HCT116 (cell line): ENCODE data around the gene ZFP28. TPM values are rescaled to one million over a fixed set of nuclear protein-coding genes. Genes with fewer than 3 reads are reported as not detected.

ENCODE experiments used
- ATAC-seq: fragments of 200-7000 bp; cut with Tn5 transposase; 2 replicates; pipeline ENCODE4 v1.9.1; 2020; ENCODE audit warnings: mild to moderate bottlenecking, moderate library complexity
- BruUV-seq: library from RNA; stranded (reverse); fragments of 400-500 nt; replicated peaks from 2 replicates; lab custom pipeline; 2021; lab: Mats Ljungman, UMichigan
- CTCF ChIA-PET: fragments of 300-600 bp; sonication (Branson Sonifier 250); formaldehyde crosslinking; loops from one replicate; lab custom pipeline; 2021; ENCODE audit warnings: antibody characterized with exemption; lab: Charles Lee
- POLR2A ChIA-PET: fragments of 300-600, 350-600 bp; sonication (Branson Sonifier 250); formaldehyde crosslinking; loops from one replicate; lab custom pipeline; 2021; ENCODE audit warnings: antibody characterized with exemption; lab: Charles Lee
- RAD21 ChIA-PET, 2 experiments: fragments of 300-600 bp; sonication (Branson Sonifier 250); formaldehyde crosslinking; loops; one replicate each; lab custom pipeline; 2023; ENCODE audit warnings: low total read pairs in 2 of 2; ENCODE audit not compliant: uncharacterized antibody in 2 of 2, unreplicated experiment in 2 of 2, low non-redundant PET in 1 of 2; lab: Charles Lee
- DNase-seq: peaks from one replicate; pipeline ENCODE4 v3.0.0-alpha.2; 2010; ENCODE audit warnings: low read depth, low spot score
- H2AFZ ChIP-seq: fragments of 200-600 bp; shearing (Covaris generic), sonication (generic); 2 replicates; pipeline ENCODE4 v1.6.1; 2017; ENCODE audit warnings: low read depth, mixed run types, mixed read lengths, antibody characterized with exemption, low read length; ENCODE audit not compliant: poor library complexity, severe bottlenecking
- H3K27ac ChIP-seq: 2 replicates; pipeline ENCODE4 v1.5.1; 2012; ENCODE audit warnings: low read depth, low read length
- H3K27me3 ChIP-seq: fragments of 200-600 bp; sonication (generic); 2 replicates; pipeline ENCODE4 v1.6.1; 2016; ENCODE audit warnings: mixed run types, low read length, mixed read lengths; ENCODE audit not compliant: insufficient read depth
- H3K36me3 ChIP-seq, 2 experiments: fragments of 200-500 bp in 1 of 2; fragments of 200-600 bp in 1 of 2; sonication (Bioruptor generic) in 1 of 2; sonication (generic) in 1 of 2; 2 replicates each; pipeline versions ENCODE4 v1.5.1 to v1.6.1; 2014 to 2016; ENCODE audit warnings: low read length in 2 of 2, inconsistent platforms in 1 of 2, mixed read lengths in 1 of 2, mixed run types in 1 of 2; ENCODE audit not compliant: insufficient read depth in 2 of 2, control insufficient read depth in 1 of 2
- H3K4me1 ChIP-seq, 2 experiments: fragments of 200-600 bp in 1 of 2; sonication (generic) in 1 of 2; 2 replicates each; pipeline versions ENCODE4 v1.5.1 to v1.6.1; 2012 to 2017; ENCODE audit warnings: low read length in 2 of 2, inconsistent platforms in 1 of 2, mild to moderate bottlenecking in 1 of 2, mixed read lengths in 1 of 2, mixed run types in 1 of 2, moderate library complexity in 1 of 2; ENCODE audit not compliant: insufficient read depth in 2 of 2, control insufficient read depth in 1 of 2
- H3K4me2 ChIP-seq: fragments of 200-600 bp; sonication (generic); 2 replicates; pipeline ENCODE4 v1.6.1; 2017; ENCODE audit warnings: mixed run types, low read length, mixed read lengths
- H3K4me3 ChIP-seq, 2 experiments: fragments of 200-600 bp in 1 of 2; sonication (generic) in 1 of 2; replicated peaks in 1 of 2; 2 replicates each; pipeline ENCODE4 v1.5.1; 2011 to 2016; ENCODE audit warnings: low read length in 2 of 2, control low read depth in 1 of 2, low read depth in 1 of 2, mild to moderate bottlenecking in 1 of 2, mixed read lengths in 1 of 2, mixed run types in 1 of 2
- H3K79me2 ChIP-seq: fragments of 200-600 bp; sonication (generic); 2 replicates; pipeline ENCODE4 v1.6.1; 2017; ENCODE audit warnings: mild to moderate bottlenecking, mixed run types, low read length, moderate library complexity, mixed read lengths; ENCODE audit not compliant: insufficient read depth
- H3K9ac ChIP-seq: fragments of 200-600 bp; sonication (generic); 2 replicates; pipeline ENCODE4 v1.6.1; 2016; ENCODE audit warnings: low read length, mixed read lengths
- H3K9me2 ChIP-seq: fragments of 200-600 bp; sonication (generic), shearing (Covaris generic); 2 replicates; pipeline ENCODE4 v1.6.1; 2017; ENCODE audit warnings: mixed run types, mild to moderate bottlenecking, moderate library complexity; ENCODE audit not compliant: insufficient read depth
- H3K9me3 ChIP-seq, 2 experiments: fragments of 200-500 bp in 1 of 2; fragments of 200-600 bp in 1 of 2; sonication (Bioruptor generic) in 1 of 2; sonication (generic) in 1 of 2; 2 replicates each; pipeline ENCODE4 v1.6.1; 2014 to 2017; ENCODE audit warnings: low read length in 2 of 2, mixed read lengths in 2 of 2, inconsistent platforms in 1 of 2, low read depth in 1 of 2, mild to moderate bottlenecking in 1 of 2, mixed run types in 1 of 2, moderate library complexity in 1 of 2; ENCODE audit not compliant: control insufficient read depth in 1 of 2, insufficient read depth in 1 of 2
- H4K20me1 ChIP-seq: fragments of 200-600 bp; sonication (generic), shearing (Covaris generic); 2 replicates; pipeline ENCODE4 v1.6.1; 2017; ENCODE audit warnings: mixed run types, mild to moderate bottlenecking, moderate library complexity; ENCODE audit not compliant: insufficient read depth
- CEBPB ChIP-seq: IDR thresholded peaks from 2 replicates; pipeline ENCODE4 v1.6.1; 2012; ENCODE audit warnings: low read depth
- ELF1 ChIP-seq: IDR thresholded peaks from 2 replicates; pipeline ENCODE4 v1.6.1; 2012; ENCODE audit warnings: low read depth, borderline replicate concordance
- EZH2 ChIP-seq: fragments of 200-600 bp; sonication (generic); IDR thresholded peaks from 2 replicates; pipeline ENCODE4 v1.6.1; 2017; ENCODE audit warnings: antibody characterized with exemption, mixed run types
- FOSL1 ChIP-seq: IDR thresholded peaks from 2 replicates; pipeline ENCODE4 v1.6.1; 2012; ENCODE audit warnings: low read depth
- JUND ChIP-seq: IDR thresholded peaks from 2 replicates; pipeline ENCODE4 v1.6.1; 2012
- MAX ChIP-seq: IDR thresholded peaks from 2 replicates; pipeline ENCODE4 v1.6.1; 2012
- POLR2A ChIP-seq: IDR thresholded peaks from 2 replicates; pipeline ENCODE4 v1.7.0; 2011; ENCODE audit warnings: borderline replicate concordance; ENCODE audit not compliant: insufficient read depth, insufficient read length; ENCODE audit errors: extremely low read depth
- POLR2AphosphoS5 ChIP-seq: IDR thresholded peaks from 2 replicates; pipeline ENCODE4 v1.6.1; 2011; ENCODE audit warnings: mild to moderate bottlenecking, low read depth, low read length, moderate library complexity
- REST ChIP-seq: IDR thresholded peaks from 2 replicates; pipeline ENCODE4 v1.6.1; 2012; ENCODE audit warnings: low read depth
- TCF7L2 ChIP-seq: IDR thresholded peaks from 2 replicates; pipeline ENCODE4 v1.7.0; 2011; ENCODE audit warnings: borderline replicate concordance, inconsistent platforms; ENCODE audit not compliant: insufficient read depth, insufficient read length; ENCODE audit errors: extremely low read depth
- intact Hi-C: fragments of 100-400 bp; cut with micrococcal nuclease; formaldehyde crosslinking; loops from 2 replicates; pipeline ENCODE4 v1.10.0; 2022
- total RNA-seq: library from RNA; stranded (reverse); gene quantifications from one replicate; pipeline ENCODE4 v1.2.1, GENCODE V29; 2021; ENCODE audit not compliant: unreplicated experiment

The ZFP28 gene
- total RNA-seq, 1 experiment from 2014 or later = not detected

- Histone ChIP-seq H3K27ac (no peak overlapping the region), H3K36me3 (no peaks in the 10 kb centered on the region), H3K9me3 (peaks cover 4 to 10% of the 10 kb centered on the region in 2 experiments; a peak in 2 of 4 replicates), H2AFZ (no peak overlapping the region), H3K9ac (no peak overlapping the region), H3K9me2 (no peaks in the 10 kb centered on the region), H4K20me1 (no peaks in the 10 kb centered on the region), H3K4me3 (no peak overlapping the region), H3K27me3 (no peaks in the 10 kb centered on the region), H3K79me2 (no peaks in the 10 kb centered on the region), H3K4me1 (no peaks in the 10 kb centered on the region), H3K4me2 (no peak overlapping the region)
- ATAC-seq = no peak
- RAD21 ChIA-PET = no interaction called here
- POLR2A ChIA-PET = no interaction called here
- CTCF ChIA-PET = no interaction called here
- intact Hi-C loops = no loop called here
- no peak for TF ChIP-seq EZH2
- no peak for TF ChIP-seq CEBPB
- no peak for TF ChIP-seq MAX
- TF ChIP-seq JUND = no peak
- TF ChIP-seq POLR2A = no peak
- TF ChIP-seq REST = no peak
- TF ChIP-seq POLR2AphosphoS5 = no peak
- TF ChIP-seq ELF1 = no peak
- no peak for TF ChIP-seq TCF7L2
- no peak for TF ChIP-seq FOSL1
- no TSS peak for BruUV-seq
- no peak for DNase-seq
Measured at GRCh38 chr19:56537442-56537841, 1.3 kb upstream of the ZFP28 start.
